Large intestine (tissue), 3 donors: Measurements from ENCODE around the gene PRIMPOL. TPM values are rescaled to one million over a fixed set of nuclear protein-coding genes. Genes with fewer than 3 reads are reported as not detected.
"Not testable (repeated sequence)": the region's sequence is repeated elsewhere in the genome, so short reads cannot be mapped to it uniquely, and the experiment has no call there.

ENCODE experiments used
- DNase-seq, 2 donors: peaks; one replicate each; pipeline versions ENCODE4 v3.0.0 to v3.0.0-alpha.2; 2013
- H3K27ac ChIP-seq: one replicate; pipeline ENCODE4 v1.5.1; 2013; ENCODE audit warnings: low read length
- H3K27me3 ChIP-seq: 2 replicates; pipeline ENCODE4 v1.6.1; 2013; ENCODE audit warnings: low read length; ENCODE audit not compliant: control insufficient read depth, insufficient read depth
- H3K36me3 ChIP-seq: 2 replicates; pipeline ENCODE4 v1.6.1; 2013; ENCODE audit warnings: low read length; ENCODE audit not compliant: control insufficient read depth, insufficient read depth
- H3K4me1 ChIP-seq: one replicate; pipeline ENCODE4 v1.6.1; 2013; ENCODE audit warnings: low read length; ENCODE audit not compliant: control insufficient read depth, insufficient read depth
- H3K4me3 ChIP-seq: one replicate; pipeline ENCODE4 v1.5.1; 2013; ENCODE audit warnings: low read length
- H3K9me3 ChIP-seq: one replicate; pipeline ENCODE4 v1.6.1; 2013; ENCODE audit warnings: mild to moderate bottlenecking, low read depth, low read length, moderate library complexity; ENCODE audit not compliant: control insufficient read depth
- WGBS: methylation state at CpG from one replicate; pipeline ENCODE4 v1.1.5; 2013; ENCODE audit warnings: low lambda C conversion rate; ENCODE audit not compliant: insufficient coverage; 5-methylcytosine and 5-hydroxymethylcytosine counted together
- polyA plus RNA-seq: library from polyadenylated mRNA; unstranded; fragments of 120-200 nt; gene quantifications from one replicate; pipeline ENCODE4 v1.2.1, GENCODE V29; 2013

The PRIMPOL gene
- polyA plus RNA-seq, 1 donor: 23.8 TPM

GRCh38 chr4:184649971-184650855, 675 bp downstream of the PRIMPOL start:
- peaks cover 31% of the 10 kb centered on the region for H3K4me1 ChIP-seq
- WGBS: 0% methylated on average over 1 of the region's 21 CpGs
- peak overlapping the region; percentile 98 for H3K27ac ChIP-seq
- H3K36me3 ChIP-seq: peaks cover 4% of the 10 kb centered on the region
- DNase-seq: peak; percentile 38 to 72
- no peaks in the 10 kb centered on the region for H3K27me3 ChIP-seq
- peak overlapping the region; percentile 93 for H3K4me3 ChIP-seq
- H3K9me3 ChIP-seq: no peaks in the 10 kb centered on the region

- no peak overlapping the region for H3K4me3 ChIP-seq
- 88% methylated on average over 2 of the region's 8 CpGs for WGBS
- H3K27me3 ChIP-seq: no peaks in the 10 kb centered on the region
- H3K4me1 ChIP-seq: peaks cover 16% of the 10 kb centered on the region
- H3K27ac ChIP-seq: no peak overlapping the region
- no peaks in the 10 kb centered on the region for H3K9me3 ChIP-seq
- H3K36me3 ChIP-seq: no peaks in the 10 kb centered on the region
- no peak for DNase-seq
Observed at GRCh38 chr4:184651899-184652298, 2.4 kb downstream of the PRIMPOL start.

GRCh38 chr4:184652681-184653080, 3.1 kb downstream of the PRIMPOL start:
- H3K36me3 ChIP-seq, H3K27me3 ChIP-seq, H3K9me3 ChIP-seq, DNase-seq, H3K27ac ChIP-seq, H3K4me1 ChIP-seq, H3K4me3 ChIP-seq: not testable (repeated sequence)

GRCh38 chr4:184653650-184654049, 4.1 kb downstream of the PRIMPOL start:
- Histone ChIP-seq H3K4me1 (peaks cover 8% of the 10 kb centered on the region), H3K9me3 (no peaks in the 10 kb centered on the region), H3K4me3 (no peak overlapping the region), H3K27ac (no peak overlapping the region), H3K36me3 (peaks cover 2% of the 10 kb centered on the region), H3K27me3 (no peaks in the 10 kb centered on the region)
- WGBS: no CpG with 5 or more reads among the region's 2 CpGs
- no peak for DNase-seq

- no peak overlapping the region for H3K4me3 ChIP-seq
- WGBS: 94% methylated on average over 2 of the region's 8 CpGs
Observed at GRCh38 chr4:184655889-184656869, 6.6 kb downstream of the PRIMPOL start.

GRCh38 chr4:184657144-184657543, 7.6 kb downstream of the PRIMPOL start:
- Histone ChIP-seq H3K27me3 (no peaks in the 10 kb centered on the region), H3K9me3 (no peaks in the 10 kb centered on the region), H3K4me3 (no peak overlapping the region), H3K4me1 (no peaks in the 10 kb centered on the region), H3K27ac (no peak overlapping the region), H3K36me3 (peaks cover 10% of the 10 kb centered on the region)
- no CpG with 5 or more reads among the region's 3 CpGs for WGBS
- no peak for DNase-seq

More at GRCh38 chr4:184655889-184656869, 6.6 kb downstream of the PRIMPOL start:
- DNase-seq: no peak
- no peaks in the 10 kb centered on the region for H3K9me3 ChIP-seq
- peaks cover 9% of the 10 kb centered on the region for H3K36me3 ChIP-seq
- H3K4me1 ChIP-seq: no peaks in the 10 kb centered on the region
- no peak overlapping the region for H3K27ac ChIP-seq
- no peaks in the 10 kb centered on the region for H3K27me3 ChIP-seq

GRCh38 chr4:184657820-184658219, 8.3 kb downstream of the PRIMPOL start:
- not testable (repeated sequence) for H3K4me3 ChIP-seq, H3K4me1 ChIP-seq, H3K9me3 ChIP-seq, H3K27ac ChIP-seq, H3K27me3 ChIP-seq, H3K36me3 ChIP-seq, DNase-seq
- no CpG with 5 or more reads among the region's 9 CpGs for WGBS

GRCh38 chr4:184660978-184661377, 11.4 kb downstream of the PRIMPOL start:
- Histone ChIP-seq H3K9me3 (no peaks in the 10 kb centered on the region), H3K27me3 (no peaks in the 10 kb centered on the region), H3K4me1 (no peaks in the 10 kb centered on the region), H3K27ac (no peak overlapping the region), H3K4me3 (no peak overlapping the region), H3K36me3 (peaks cover 12% of the 10 kb centered on the region)
- no peak for DNase-seq

- 100% methylated on average over 1 of the region's 1 CpG for WGBS
- no peak overlapping the region for H3K4me3 ChIP-seq
Observed at GRCh38 chr4:184662236-184662635, 12.7 kb downstream of the PRIMPOL start.

GRCh38 chr4:184664445-184665210, 15.1 kb downstream of the PRIMPOL start:
- no peak overlapping the region for H3K27ac ChIP-seq
- DNase-seq: peak in 1 of 2 donors; percentile 22
- 71% methylated on average over 2 of the region's 6 CpGs for WGBS
- H3K9me3 ChIP-seq: no peaks in the 10 kb centered on the region
- H3K36me3 ChIP-seq: peaks cover 14% of the 10 kb centered on the region
- no peaks in the 10 kb centered on the region for H3K27me3 ChIP-seq
- peaks cover 3% of the 10 kb centered on the region for H3K4me1 ChIP-seq
- no peak overlapping the region for H3K4me3 ChIP-seq

More at GRCh38 chr4:184662236-184662635, 12.7 kb downstream of the PRIMPOL start:
- no peak for DNase-seq
- no peaks in the 10 kb centered on the region for H3K27me3 ChIP-seq
- H3K4me1 ChIP-seq: peaks cover 3% of the 10 kb centered on the region
- peaks cover 10% of the 10 kb centered on the region for H3K36me3 ChIP-seq
- no peaks in the 10 kb centered on the region for H3K9me3 ChIP-seq
- H3K27ac ChIP-seq: no peak overlapping the region
